BE2C (cell line): ENCODE data around the gene ELF1.

Experiments
- DNase-seq: peaks from one replicate; pipeline ENCODE4 v3.0.0-alpha.2; 2020
- H3K27me3 ChIP-seq: fragments of 250-450 bp; sonication (Bioruptor Pico); 2 replicates; pipeline ENCODE4 v1.5.1; 2020; ENCODE audit warnings: mild to moderate bottlenecking
- H3K36me3 ChIP-seq: fragments of 250-450 bp; sonication (Bioruptor Pico); 2 replicates; pipeline ENCODE4 v1.5.1; 2020; ENCODE audit warnings: mild to moderate bottlenecking
- H3K4me1 ChIP-seq: fragments of 250-450 bp; sonication (Bioruptor Pico); 2 replicates; pipeline ENCODE4 v1.5.1; 2020
- H3K4me3 ChIP-seq: 2 replicates; pipeline ENCODE4 v1.5.1; 2011; ENCODE audit warnings: low read depth, low read length
- H3K9me3 ChIP-seq: fragments of 250-450 bp; sonication (Bioruptor Pico); 2 replicates; pipeline ENCODE4 v1.5.1; 2020
- TF ChIP-seq, protein P1 (sequence below): IDR thresholded peaks from 2 replicates; pipeline ENCODE4 v1.5.1; 2012; ENCODE audit warnings: mild to moderate bottlenecking, low read depth, low read length

The ELF1 gene

DNA sequence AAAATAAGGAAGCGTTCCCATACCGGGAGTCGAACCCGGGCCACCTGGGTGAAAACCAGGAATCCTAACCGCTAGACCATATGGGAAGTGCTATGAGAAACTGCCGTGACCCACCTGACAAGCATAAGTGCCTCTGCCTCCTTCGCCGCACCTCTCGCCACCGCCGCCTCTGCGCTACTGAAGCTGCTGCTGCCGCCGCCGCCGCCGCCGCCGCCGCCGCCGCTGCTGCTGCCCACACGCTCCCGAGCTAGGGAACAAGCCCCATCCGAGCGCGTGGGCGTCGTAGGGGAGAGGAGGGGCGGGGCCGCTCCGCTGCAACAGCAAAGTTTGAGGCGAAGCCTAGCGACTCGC, 41.6 kb upstream of the ELF1 start:
- no peaks in the 10 kb centered on the region for H3K9me3 ChIP-seq
- peaks cover 4% of the 10 kb centered on the region for H3K36me3 ChIP-seq
- peak overlapping the region; percentile 90 for H3K4me3 ChIP-seq
- TF ChIP-seq, protein P1, sequence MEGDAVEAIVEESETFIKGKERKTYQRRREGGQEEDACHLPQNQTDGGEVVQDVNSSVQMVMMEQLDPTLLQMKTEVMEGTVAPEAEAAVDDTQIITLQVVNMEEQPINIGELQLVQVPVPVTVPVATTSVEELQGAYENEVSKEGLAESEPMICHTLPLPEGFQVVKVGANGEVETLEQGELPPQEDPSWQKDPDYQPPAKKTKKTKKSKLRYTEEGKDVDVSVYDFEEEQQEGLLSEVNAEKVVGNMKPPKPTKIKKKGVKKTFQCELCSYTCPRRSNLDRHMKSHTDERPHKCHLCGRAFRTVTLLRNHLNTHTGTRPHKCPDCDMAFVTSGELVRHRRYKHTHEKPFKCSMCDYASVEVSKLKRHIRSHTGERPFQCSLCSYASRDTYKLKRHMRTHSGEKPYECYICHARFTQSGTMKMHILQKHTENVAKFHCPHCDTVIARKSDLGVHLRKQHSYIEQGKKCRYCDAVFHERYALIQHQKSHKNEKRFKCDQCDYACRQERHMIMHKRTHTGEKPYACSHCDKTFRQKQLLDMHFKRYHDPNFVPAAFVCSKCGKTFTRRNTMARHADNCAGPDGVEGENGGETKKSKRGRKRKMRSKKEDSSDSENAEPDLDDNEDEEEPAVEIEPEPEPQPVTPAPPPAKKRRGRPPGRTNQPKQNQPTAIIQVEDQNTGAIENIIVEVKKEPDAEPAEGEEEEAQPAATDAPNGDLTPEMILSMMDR: no peak
- no peaks in the 10 kb centered on the region; the same call in 1 of the 2 replicates for H3K4me1 ChIP-seq
- no peaks in the 10 kb centered on the region for H3K27me3 ChIP-seq
- DNase-seq: peak; percentile 88

DNA sequence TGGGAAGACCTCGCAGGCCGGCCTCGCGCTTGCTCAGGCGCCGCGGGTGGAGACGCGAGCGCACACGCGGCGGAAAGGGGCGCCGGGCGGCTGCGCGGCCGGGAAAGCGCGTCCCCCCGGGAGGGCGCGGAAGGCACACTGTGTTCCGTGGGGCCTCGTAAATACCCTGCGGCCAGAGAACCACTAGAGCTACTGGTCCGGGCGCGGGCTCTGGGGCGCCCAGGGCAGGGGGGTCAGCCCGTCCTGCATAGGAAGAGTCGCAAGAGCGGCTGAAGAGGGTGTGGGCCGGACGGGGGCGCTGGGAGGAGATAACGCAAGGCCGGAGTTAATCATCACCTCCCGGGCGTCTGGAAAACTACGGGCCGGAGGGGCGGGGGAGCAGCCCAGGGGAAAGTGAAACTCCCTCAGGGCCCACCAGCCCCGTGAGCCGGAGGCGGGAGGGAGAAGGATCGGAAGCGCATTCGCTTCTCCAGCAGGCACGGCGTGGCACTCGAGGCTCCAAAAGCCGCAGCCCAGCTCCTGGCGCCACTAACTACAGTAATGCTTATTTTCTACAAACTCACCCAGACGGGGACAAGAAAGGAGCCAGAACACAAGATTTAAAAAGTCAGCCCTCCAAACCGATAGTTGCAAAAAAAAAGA, 41.1 kb upstream of the ELF1 start:
- Histone ChIP-seq H3K4me3 (peak overlapping the region; percentile 90), H3K4me1 (no peaks in the 10 kb centered on the region; the same call in 1 of the 2 replicates), H3K27me3 (no peaks in the 10 kb centered on the region), H3K9me3 (no peaks in the 10 kb centered on the region), H3K36me3 (no peaks in the 10 kb centered on the region)
- DNase-seq: peak; percentile 93
- TF ChIP-seq, protein P1: peak; percentile 35; the same call in 1 of the 2 replicates

DNA sequence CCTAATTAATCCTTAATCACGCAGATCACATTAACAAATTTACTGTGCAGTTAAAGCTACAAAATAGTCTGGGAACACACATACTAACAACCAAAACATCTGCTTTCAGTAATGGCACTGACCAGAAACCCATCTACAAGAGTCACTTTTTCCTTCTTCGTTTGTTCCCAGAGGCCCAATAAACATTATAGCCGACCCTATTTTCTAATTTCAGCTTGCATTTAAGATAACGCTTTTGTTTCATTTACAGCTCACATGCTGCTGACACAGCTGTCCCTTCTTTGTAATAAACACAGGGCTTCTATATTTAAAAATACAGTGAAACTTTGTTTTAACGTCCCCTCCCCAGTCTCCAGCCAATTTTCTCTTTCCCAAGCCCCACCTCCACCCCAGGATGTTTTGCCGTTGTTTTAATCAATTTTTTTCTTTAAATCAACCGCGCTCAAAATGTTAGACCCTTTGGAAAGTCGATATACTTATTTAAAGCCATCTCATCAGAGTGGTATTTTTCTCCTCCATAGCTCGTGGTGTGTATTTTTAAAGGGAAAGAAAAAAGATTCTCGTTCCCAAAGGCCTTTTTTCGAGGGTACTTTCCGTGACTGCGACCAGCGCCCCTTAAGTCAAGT, 40.5 kb upstream of the ELF1 start:
- Histone ChIP-seq H3K4me1 (no peaks in the 10 kb centered on the region; the same call in 1 of the 2 replicates), H3K27me3 (no peaks in the 10 kb centered on the region), H3K36me3 (no peaks in the 10 kb centered on the region), H3K9me3 (no peaks in the 10 kb centered on the region), H3K4me3 (peak overlapping the region; percentile 90)
- TF ChIP-seq, protein P1: no peak
- no peak for DNase-seq

DNA sequence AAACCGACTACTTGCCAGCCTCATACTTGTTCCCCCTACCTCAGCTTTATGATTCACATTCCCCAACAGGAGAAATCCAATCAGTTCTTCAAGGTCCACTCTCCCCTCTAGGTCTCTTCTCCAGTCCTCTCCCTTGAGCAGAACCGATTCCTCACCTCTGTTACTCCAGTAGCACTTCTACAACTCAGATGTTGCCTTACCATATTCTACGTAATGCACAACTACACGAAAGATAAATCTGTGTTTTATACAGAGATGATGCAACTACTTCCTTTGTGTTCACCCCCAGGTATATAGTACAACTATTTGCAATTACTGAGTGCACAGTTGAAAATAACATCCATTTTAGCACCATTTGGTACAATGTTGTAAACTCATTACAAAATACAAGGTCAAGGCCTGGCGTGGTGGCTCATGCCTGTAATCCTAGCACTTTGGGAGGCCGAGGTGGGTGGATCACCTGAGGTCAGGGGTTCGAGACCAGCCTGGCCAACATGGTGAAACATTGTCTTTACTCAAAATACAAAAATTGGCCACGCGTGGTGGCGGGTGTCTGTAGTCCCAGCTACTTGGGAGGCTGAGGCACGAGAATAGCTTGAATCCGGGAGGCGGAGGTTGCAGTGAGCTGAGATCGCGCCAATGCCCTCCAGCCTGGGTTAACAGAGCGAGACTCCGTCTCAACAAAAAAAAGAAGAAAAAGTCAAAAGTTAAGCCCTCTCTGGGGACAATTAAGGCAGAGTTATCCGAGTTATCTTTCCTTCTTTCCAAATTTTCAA, 39.4 kb upstream of the ELF1 start:
- no peak for DNase-seq
- Histone ChIP-seq H3K9me3 (no peaks in the 10 kb centered on the region), H3K4me3 (no peak overlapping the region), H3K4me1 (no peaks in the 10 kb centered on the region; the same call in 1 of the 2 replicates), H3K27me3 (no peaks in the 10 kb centered on the region), H3K36me3 (no peaks in the 10 kb centered on the region)
- TF ChIP-seq, protein P1: no peak

DNA sequence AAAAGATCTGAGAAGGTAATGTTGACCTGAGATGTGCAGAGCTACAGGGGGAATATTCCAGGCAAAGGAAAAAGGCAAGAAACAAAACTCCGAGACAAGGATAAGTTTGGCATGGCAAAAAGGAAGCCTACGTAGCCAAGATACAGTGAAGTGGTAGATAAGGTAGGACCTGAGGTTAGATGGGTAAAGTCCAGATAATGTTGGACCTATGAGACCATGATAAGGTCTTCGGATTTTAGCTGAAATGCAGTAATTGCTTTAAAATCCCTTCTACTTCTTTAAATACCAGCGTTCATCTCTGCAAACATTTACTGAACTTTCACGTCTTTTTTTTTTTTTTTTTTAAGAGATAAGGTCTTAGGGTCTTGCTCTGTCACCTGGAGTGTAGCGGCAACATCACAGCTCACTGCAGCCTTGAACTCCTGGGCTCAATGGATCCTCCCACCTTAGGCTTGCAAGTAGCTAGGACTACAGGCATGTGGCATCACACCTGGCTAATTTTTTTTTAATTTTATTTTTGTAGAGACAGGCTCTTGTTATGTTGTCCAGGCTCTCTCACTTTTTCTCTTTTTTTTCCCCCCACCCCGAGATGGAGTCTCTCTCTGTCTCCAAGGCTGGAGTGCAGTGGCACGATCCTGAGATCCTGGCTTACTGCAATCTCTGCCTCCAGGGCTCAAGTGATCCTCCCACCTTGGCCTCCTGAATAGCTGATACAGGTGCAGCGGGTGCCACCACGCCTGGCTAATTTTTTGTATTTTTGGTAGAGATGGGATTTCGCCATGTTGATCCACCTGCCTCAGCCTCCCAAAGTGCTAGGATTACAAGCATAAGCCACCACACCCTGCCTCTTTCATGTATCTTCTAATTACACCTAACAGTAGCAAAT, 38.0 kb upstream of the ELF1 start:
- TF ChIP-seq, protein P1: no peak
- Histone ChIP-seq H3K9me3 (no peaks in the 10 kb centered on the region), H3K4me3 (no peak overlapping the region), H3K4me1 (no peaks in the 10 kb centered on the region; the same call in 1 of the 2 replicates), H3K27me3 (no peaks in the 10 kb centered on the region), H3K36me3 (no peaks in the 10 kb centered on the region)
- DNase-seq: no peak
